SW480 (cell line): ENCODE data around the gene ZC3H8.
A peak's percentile ranks its signal among the peaks of the same experiment; 100 is the strongest.
"Not testable (repeated sequence)": the region's sequence is repeated elsewhere in the genome, so short reads cannot be mapped to it uniquely, and the experiment has no call there.

ENCODE experiments used
- DNase-seq: peaks from one replicate; pipeline ENCODE4 v3.0.0-alpha.2; 2016; ENCODE audit warnings: low spot score

The ZC3H8 gene

DNA sequence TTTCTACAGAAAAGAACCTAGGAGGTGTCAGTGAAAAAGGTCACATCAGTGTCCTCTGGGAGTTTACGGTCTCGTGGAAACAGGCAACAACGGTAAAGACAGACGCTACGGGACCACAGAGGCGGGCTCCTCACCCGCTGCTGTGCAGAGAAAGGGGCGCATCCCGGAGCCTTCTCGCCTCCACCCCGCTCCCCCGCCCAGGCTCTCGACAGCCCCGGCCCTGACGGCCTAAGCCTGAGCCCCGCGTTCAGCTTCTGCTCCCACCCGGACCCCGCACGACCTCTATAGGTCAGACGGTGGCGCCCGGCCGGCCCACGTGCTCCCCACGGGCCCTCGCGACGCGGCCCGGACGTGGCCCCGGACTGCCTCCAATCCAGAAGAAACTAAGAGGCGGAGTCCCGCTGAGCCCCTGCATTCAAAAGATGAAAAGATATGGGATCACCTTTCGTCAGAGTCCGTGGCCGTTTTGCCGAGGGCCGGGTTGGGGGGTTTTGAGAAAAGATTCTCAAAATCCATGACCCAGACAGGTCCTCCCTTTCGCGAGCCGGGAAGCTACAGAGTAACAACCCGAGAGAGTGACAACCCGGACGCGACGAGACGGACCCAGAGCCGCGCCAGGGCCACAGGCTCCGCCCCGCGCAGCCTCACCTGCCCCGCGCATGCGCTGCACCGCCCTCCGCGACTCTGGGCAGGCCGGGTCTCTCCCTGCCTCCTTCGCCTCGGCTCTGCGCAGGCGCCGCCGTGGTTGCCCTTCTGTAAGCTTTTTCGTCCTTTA, at the start of gene ZC3H8:
ZC3H8 (minus strand) TSS at position 577 of the 775 bp plus-strand sequence; CDS start at position 516, 61 bp downstream.
- DNase-seq: peak; percentile 92

DNA sequence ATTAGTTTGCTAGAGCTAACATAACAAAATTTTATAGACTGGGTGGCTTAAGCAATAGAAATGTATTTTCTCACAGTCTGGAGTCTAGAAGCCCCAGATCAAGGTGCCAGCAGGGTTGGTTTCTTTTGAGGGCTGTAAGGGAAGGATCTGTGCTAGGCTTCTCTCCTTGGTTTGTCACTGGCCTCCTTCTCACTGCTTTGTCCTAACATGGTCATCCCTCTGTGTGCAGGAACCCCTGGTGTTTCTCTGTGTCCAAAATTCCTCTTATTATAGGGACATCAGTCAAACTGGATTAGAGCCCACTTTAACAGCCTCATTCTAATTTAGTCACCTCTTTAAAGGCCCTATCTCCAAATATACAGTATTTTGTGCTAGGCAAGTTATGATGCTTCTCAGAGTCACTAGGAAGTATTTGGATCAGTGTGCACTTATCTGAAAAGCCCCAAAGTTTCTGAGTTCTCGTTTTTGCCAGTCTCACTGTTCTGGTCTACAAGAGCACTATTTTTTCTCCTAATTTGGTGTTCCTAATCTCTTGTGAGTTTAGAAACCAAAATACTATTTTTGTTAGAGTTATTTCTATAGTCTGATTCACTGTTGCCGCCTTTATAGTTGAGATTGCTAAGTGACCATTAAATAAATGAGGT, 49.6 kb upstream of the ZC3H8 start:
- DNase-seq: no peak

DNA sequence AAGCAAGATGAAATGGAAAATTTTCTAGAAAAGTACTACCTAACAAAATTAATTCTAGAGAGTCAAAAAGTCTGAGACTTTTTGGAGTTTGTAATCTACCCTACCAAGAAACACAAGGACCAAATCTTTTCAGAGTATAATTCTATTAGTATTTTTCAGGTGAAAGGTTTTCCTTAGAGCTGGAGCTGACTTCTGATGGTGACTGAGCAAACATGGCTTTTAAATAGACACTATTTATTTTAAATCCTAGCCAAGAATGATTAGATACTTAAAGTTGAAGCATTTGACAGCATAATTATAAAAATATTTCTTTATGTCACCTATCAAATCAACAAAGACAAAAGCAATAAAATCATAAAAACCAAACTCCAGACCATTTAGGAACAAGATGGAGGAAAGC, 47.1 kb upstream of the ZC3H8 start:
- no peak for DNase-seq

- no peak for DNase-seq
These were observed 46.3 kb upstream of the ZC3H8 start for GRCh38 chr2:112301171-112301584.

GRCh38 chr2:112296407-112296806, 41.6 kb upstream of the ZC3H8 start:
- no peak for DNase-seq

- no peak for DNase-seq
These were observed 40.7 kb upstream of the ZC3H8 start for GRCh38 chr2:112295407-112296078.

- DNase-seq: no peak
These were observed 39.0 kb upstream of the ZC3H8 start for GRCh38 chr2:112293636-112294401.

DNA sequence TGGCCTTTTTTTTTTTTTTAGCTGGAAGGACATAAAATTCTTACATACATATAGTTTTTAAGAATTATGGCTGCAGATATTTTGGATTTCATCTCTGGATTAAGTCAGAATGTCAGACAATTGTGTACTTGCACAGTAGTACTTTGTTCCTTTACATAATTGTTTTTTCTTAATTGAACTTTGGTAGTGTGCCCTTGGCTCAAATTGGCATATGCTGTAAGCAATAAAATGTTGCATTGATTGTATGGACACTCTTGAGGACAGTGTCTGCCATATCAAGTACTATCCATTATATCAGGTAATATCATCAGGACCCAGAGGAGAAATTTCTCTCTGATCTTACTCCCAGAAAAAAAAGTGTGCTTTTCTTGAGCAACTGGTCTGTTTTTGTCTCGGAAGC, 35.8 kb upstream of the ZC3H8 start:
- DNase-seq: no peak

DNA sequence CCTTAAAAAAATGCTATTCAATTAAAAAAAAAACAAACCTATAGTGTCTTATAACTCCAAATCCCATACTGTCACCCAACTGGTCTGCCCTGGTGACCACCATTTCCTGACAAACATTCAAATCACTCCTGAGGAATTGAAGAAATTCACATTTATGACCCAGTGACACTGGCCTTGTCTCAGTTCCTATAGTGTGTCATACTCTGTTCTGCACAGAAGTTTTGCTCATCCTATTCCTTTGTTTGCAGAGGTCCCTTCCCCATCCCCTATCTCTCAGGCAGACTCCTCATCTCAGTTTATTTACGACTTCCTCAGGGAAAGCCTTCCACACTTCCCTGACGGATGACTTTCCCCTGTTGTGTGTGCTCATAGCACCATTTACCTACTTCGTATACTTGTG, 35.2 kb upstream of the ZC3H8 start:
- DNase-seq: no peak

DNA sequence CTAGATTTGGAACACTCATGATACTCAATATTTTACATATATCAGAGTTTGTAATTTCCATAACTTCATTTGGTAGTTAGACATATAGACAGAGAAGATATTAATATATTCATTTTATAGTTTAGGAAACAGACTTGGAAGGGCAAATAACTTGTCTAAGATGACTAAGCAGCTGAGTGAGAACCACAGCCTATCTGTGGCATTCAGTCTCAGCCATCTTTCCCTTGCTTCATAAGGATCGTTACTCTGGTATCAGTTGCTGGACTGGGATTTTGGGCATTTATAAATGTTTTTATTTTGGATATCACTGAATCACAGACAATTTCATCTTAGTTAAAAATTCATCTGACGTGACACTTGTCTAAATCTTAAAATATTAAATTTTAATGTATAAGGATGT, 28.7 kb upstream of the ZC3H8 start:
- DNase-seq: not testable (repeated sequence)

DNA sequence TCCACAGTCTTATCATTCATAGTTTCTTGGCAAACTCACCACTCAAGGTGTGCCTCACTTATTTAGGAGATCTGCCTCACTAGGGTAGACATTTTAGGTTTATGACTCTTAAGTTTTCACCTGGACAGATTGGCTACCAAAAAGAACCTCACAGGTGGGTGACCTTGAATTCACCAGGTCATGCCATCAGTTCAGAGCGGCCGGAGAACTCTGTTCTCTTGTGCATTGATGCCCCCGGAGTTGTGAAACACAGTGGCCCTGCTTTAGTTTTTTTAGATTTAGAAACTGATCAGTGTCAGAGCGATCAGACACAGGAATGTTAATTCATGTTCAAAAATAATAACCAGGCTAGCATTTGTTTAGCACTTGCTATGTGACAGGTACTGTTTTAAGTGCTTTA, 27.2 kb upstream of the ZC3H8 start:
- DNase-seq: not testable (repeated sequence)

DNA sequence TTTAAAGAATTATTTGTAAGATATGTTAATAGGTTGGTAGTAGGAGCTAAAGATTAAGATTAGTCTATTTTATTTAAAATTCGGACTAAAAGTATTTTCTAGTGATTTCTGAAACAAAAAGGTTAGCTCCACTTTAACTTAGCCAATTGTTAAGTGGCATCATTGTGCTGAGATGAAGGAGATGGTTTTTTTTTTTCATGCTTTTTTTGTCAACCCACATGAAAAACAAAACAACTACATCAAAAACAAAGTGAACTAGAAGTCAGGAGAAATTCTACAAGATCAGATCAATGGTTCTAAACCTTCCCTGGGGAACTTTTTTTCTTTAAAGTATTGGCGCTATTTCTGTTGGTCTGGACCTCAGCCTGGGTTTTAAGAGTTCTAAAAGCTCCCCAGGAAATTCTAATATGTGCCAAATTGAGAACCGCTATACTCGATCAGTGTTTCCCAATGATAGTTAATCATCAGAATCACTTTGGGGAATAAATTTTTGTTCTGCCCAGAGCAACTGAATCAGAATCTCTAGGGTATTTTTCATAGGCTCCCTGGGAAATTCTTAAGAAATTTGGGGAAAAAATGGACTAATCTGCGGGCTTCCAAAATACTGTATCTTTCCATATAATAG, 22.9 kb upstream of the ZC3H8 start:
- DNase-seq: no peak

GRCh38 chr2:112276954-112277353, 22.1 kb upstream of the ZC3H8 start:
- no peak for DNase-seq

GRCh38 chr2:112275887-112276773, 21.3 kb upstream of the ZC3H8 start:
- DNase-seq: peak; percentile 87

- peak; percentile 98 for DNase-seq
These were observed 20.6 kb upstream of the ZC3H8 start, which contains the start of gene ZC3H6 for GRCh38 chr2:112275311-112275886. ZC3H6 (plus strand) TSS chr2:112275597; CDS start chr2:112275995, 398 bp downstream.

DNA sequence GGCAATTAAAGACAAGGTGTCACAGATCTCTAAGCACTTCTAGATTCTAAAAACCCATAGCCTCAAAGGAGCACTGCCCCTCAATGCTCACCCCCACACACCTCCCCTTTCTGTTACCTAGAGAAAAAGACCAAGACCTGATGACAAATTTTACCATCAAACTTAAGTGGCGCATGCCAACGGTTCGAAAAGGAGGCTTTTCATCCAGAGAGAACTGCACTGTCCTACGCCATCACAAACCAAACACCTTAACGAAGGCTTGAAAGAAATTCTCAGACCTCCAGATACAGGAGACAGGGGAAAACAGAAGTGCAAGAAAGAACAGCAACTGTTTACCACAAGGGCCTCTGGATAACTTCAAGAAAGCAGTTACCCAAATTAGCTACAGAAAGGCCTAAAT, 18.5 kb upstream of the ZC3H8 start:
- no peak for DNase-seq

- no peak for DNase-seq
These were observed 17.8 kb upstream of the ZC3H8 start for GRCh38 chr2:112272669-112273068.

- no peak for DNase-seq
These were observed 13.7 kb upstream of the ZC3H8 start for GRCh38 chr2:112268547-112268946.

DNA sequence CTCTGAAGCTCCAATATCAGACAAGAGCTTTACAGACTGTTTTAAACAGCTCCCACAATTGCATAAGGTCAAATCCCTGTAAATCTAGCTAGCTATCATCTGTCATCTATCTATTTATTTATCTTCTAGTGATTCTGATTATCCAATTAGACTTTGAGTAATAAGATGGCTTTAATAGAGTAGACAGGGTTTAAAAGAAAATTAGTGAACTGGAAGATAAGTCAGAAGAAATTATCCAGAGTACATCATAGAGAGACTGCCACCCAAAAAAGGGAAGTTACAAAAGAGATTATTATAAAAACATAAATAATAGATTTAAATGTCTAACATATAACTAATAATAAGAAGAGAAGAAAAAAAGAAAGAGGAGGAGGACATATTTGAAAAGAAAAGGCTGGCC, 8.0 kb upstream of the ZC3H8 start:
- no peak for DNase-seq

- DNase-seq: no peak
These were observed 5.4 kb upstream of the ZC3H8 start for GRCh38 chr2:112260295-112260625.
